IPS-15b (cell line): ENCODE measurements around the gene ACSL3.

Experiments used
- H3K27me3 ChIP-seq: one replicate; pipeline ENCODE4 v1.6.1; 2013; ENCODE audit warnings: low read length; ENCODE audit not compliant: control insufficient read depth, insufficient read depth
- H3K36me3 ChIP-seq: one replicate; pipeline ENCODE4 v1.6.1; 2013; ENCODE audit warnings: low read length; ENCODE audit not compliant: control insufficient read depth, insufficient read depth
- H3K4me1 ChIP-seq: one replicate; pipeline ENCODE4 v1.6.1; 2013; ENCODE audit warnings: mild to moderate bottlenecking, low read length; ENCODE audit not compliant: control insufficient read depth, insufficient read depth
- H3K4me3 ChIP-seq: one replicate; pipeline ENCODE4 v1.5.1; 2013; ENCODE audit warnings: low read depth, low read length
- H3K9ac ChIP-seq: one replicate; pipeline ENCODE4 v1.6.1; 2013; ENCODE audit warnings: low read depth, mild to moderate bottlenecking, low read length
- H3K9me3 ChIP-seq: one replicate; pipeline ENCODE4 v1.6.1; 2013; ENCODE audit warnings: mild to moderate bottlenecking, low read length; ENCODE audit not compliant: control insufficient read depth, insufficient read depth

Gene ACSL3

GRCh38 chr2:222949690-222950323 lies 89.0 kb downstream of the ACSL3 start:
- H3K36me3 ChIP-seq, result no peaks in the 10 kb centered on the region
- H3K27me3 ChIP-seq, result no peaks in the 10 kb centered on the region
- no peaks in the 10 kb centered on the region for H3K9me3 ChIP-seq
- no peaks in the 10 kb centered on the region for H3K4me1 ChIP-seq
- no peak overlapping the region for H3K4me3 ChIP-seq
- H3K9ac ChIP-seq, result no peak overlapping the region

GRCh38 chr2:222950638-222951285 lies 89.9 kb downstream of the ACSL3 start:
- no peaks in the 10 kb centered on the region for H3K9me3 ChIP-seq
- no peaks in the 10 kb centered on the region for H3K27me3 ChIP-seq
- H3K4me3 ChIP-seq, result no peak overlapping the region
- H3K4me1 ChIP-seq, result no peaks in the 10 kb centered on the region
- no peaks in the 10 kb centered on the region for H3K36me3 ChIP-seq
- no peak overlapping the region for H3K9ac ChIP-seq

GRCh38 chr2:222952204-222952603 lies 91.4 kb downstream of the ACSL3 start:
- H3K4me1 ChIP-seq, result no peaks in the 10 kb centered on the region
- no peak overlapping the region for H3K4me3 ChIP-seq
- H3K36me3 ChIP-seq, result no peaks in the 10 kb centered on the region
- H3K9ac ChIP-seq, result no peak overlapping the region
- H3K9me3 ChIP-seq, result no peaks in the 10 kb centered on the region
- no peaks in the 10 kb centered on the region for H3K27me3 ChIP-seq

- no peak overlapping the region for H3K4me3 ChIP-seq
Observed at GRCh38 chr2:222955008-222955407, 94.2 kb downstream of the ACSL3 start.

GRCh38 chr2:222959358-222959757 lies 98.5 kb downstream of the ACSL3 start:
- Histone ChIP-seq H3K4me1 (no peaks in the 10 kb centered on the region), H3K36me3 (no peaks in the 10 kb centered on the region), H3K4me3 (no peak overlapping the region), H3K27me3 (no peaks in the 10 kb centered on the region), H3K9ac (no peak overlapping the region), H3K9me3 (no peaks in the 10 kb centered on the region)

More at GRCh38 chr2:222955008-222955407, 94.2 kb downstream of the ACSL3 start:
- Histone ChIP-seq H3K9me3 (no peaks in the 10 kb centered on the region), H3K4me1 (no peaks in the 10 kb centered on the region), H3K36me3 (no peaks in the 10 kb centered on the region), H3K9ac (no peak overlapping the region), H3K27me3 (no peaks in the 10 kb centered on the region)

- Histone ChIP-seq H3K9me3 (no peaks in the 10 kb centered on the region), H3K27me3 (no peaks in the 10 kb centered on the region), H3K4me3 (no peak overlapping the region), H3K4me1 (no peaks in the 10 kb centered on the region), H3K9ac (no peak overlapping the region), H3K36me3 (no peaks in the 10 kb centered on the region)
Observed at GRCh38 chr2:222960126-222960525, 99.3 kb downstream of the ACSL3 start.

GRCh38 chr2:222963641-222964040 lies 102.8 kb downstream of the ACSL3 start:
- Histone ChIP-seq H3K9me3 (no peaks in the 10 kb centered on the region), H3K9ac (no peak overlapping the region), H3K4me1 (no peaks in the 10 kb centered on the region), H3K36me3 (no peaks in the 10 kb centered on the region), H3K4me3 (no peak overlapping the region), H3K27me3 (no peaks in the 10 kb centered on the region)

- Histone ChIP-seq H3K4me1 (no peaks in the 10 kb centered on the region), H3K9ac (no peak overlapping the region), H3K9me3 (no peaks in the 10 kb centered on the region), H3K27me3 (no peaks in the 10 kb centered on the region), H3K4me3 (no peak overlapping the region), H3K36me3 (no peaks in the 10 kb centered on the region)
Observed at GRCh38 chr2:222964376-222965031, 103.7 kb downstream of the ACSL3 start.

GRCh38 chr2:222965555-222965954 lies 104.7 kb downstream of the ACSL3 start:
- H3K9ac ChIP-seq, result no peak overlapping the region
- H3K9me3 ChIP-seq, result no peaks in the 10 kb centered on the region
- no peaks in the 10 kb centered on the region for H3K4me1 ChIP-seq
- no peak overlapping the region for H3K4me3 ChIP-seq
- H3K36me3 ChIP-seq, result no peaks in the 10 kb centered on the region
- no peaks in the 10 kb centered on the region for H3K27me3 ChIP-seq

GRCh38 chr2:222968550-222969155 lies 107.8 kb downstream of the ACSL3 start:
- no peak overlapping the region for H3K9ac ChIP-seq
- H3K9me3 ChIP-seq, result no peaks in the 10 kb centered on the region
- no peak overlapping the region for H3K4me3 ChIP-seq
- no peaks in the 10 kb centered on the region for H3K4me1 ChIP-seq
- H3K36me3 ChIP-seq, result no peaks in the 10 kb centered on the region
- peaks cover 2% of the 10 kb centered on the region for H3K27me3 ChIP-seq

- H3K4me1 ChIP-seq, result no peaks in the 10 kb centered on the region
- no peak overlapping the region for H3K4me3 ChIP-seq
- H3K9me3 ChIP-seq, result no peaks in the 10 kb centered on the region
- H3K9ac ChIP-seq, result no peak overlapping the region
- no peaks in the 10 kb centered on the region for H3K36me3 ChIP-seq
- H3K27me3 ChIP-seq, result peaks cover 2% of the 10 kb centered on the region
Observed at GRCh38 chr2:222969491-222969890, 108.7 kb downstream of the ACSL3 start.

GRCh38 chr2:222972420-222972819 lies 111.6 kb downstream of the ACSL3 start:
- Histone ChIP-seq H3K9me3 (no peaks in the 10 kb centered on the region), H3K9ac (no peak overlapping the region), H3K27me3 (peaks cover 2% of the 10 kb centered on the region), H3K4me3 (no peak overlapping the region), H3K4me1 (no peaks in the 10 kb centered on the region), H3K36me3 (no peaks in the 10 kb centered on the region)
